Activated CD4-positive, alpha-beta T cell treated with anti-CD3 and anti-CD28 coated beads, Interleukin-2, amount 10 ng/mL, durations not matched to agents 24 days and 14 days (primary cell): ENCODE measurements around the gene MRPL24. TPM values are rescaled to one million over a fixed set of nuclear protein-coding genes. Genes with fewer than 3 reads are reported as not detected.
A peak's percentile ranks its signal among the peaks of the same experiment; 100 is the strongest.
"Not testable (repeated sequence)": the region's sequence is repeated elsewhere in the genome, so short reads cannot be mapped to it uniquely, and the experiment has no call there.

Experiments used
- DNase-seq: peaks from one replicate; pipeline ENCODE4 v3.0.0; 2022
- H3K27ac Mint-ChIP-seq: one replicate; pipeline ENCODE4 v1.8.0; 2022; ENCODE audit warnings: mild to moderate bottlenecking, mixed read lengths
- H3K27me3 Mint-ChIP-seq: one replicate; pipeline ENCODE4 v1.8.0; 2022; ENCODE audit warnings: mixed read lengths
- H3K36me3 Mint-ChIP-seq: one replicate; pipeline ENCODE4 v1.8.0; 2022; ENCODE audit warnings: low read depth, mild to moderate bottlenecking, mixed read lengths
- H3K4me1 Mint-ChIP-seq: one replicate; pipeline ENCODE4 v1.8.0; 2021; ENCODE audit warnings: mixed read lengths
- H3K4me3 Mint-ChIP-seq: one replicate; pipeline ENCODE4 v1.8.0; 2022; ENCODE audit warnings: mild to moderate bottlenecking, moderate library complexity, mixed read lengths
- H3K9me3 Mint-ChIP-seq: one replicate; pipeline ENCODE4 v1.8.0; 2021; ENCODE audit warnings: mixed read lengths
- intact Hi-C: fragments of 100-400 bp; cut with micrococcal nuclease; formaldehyde crosslinking; loops from one replicate; pipeline ENCODE4 v1.15.1; 2023
- total RNA-seq: library from RNA; stranded (reverse); gene quantifications from 2 replicates; pipeline ENCODE4 v1.2.3, GENCODE V29; 2022

MRPL24 gene
- total RNA-seq, 1 donor from 2014 or later = 134 TPM

DNA sequence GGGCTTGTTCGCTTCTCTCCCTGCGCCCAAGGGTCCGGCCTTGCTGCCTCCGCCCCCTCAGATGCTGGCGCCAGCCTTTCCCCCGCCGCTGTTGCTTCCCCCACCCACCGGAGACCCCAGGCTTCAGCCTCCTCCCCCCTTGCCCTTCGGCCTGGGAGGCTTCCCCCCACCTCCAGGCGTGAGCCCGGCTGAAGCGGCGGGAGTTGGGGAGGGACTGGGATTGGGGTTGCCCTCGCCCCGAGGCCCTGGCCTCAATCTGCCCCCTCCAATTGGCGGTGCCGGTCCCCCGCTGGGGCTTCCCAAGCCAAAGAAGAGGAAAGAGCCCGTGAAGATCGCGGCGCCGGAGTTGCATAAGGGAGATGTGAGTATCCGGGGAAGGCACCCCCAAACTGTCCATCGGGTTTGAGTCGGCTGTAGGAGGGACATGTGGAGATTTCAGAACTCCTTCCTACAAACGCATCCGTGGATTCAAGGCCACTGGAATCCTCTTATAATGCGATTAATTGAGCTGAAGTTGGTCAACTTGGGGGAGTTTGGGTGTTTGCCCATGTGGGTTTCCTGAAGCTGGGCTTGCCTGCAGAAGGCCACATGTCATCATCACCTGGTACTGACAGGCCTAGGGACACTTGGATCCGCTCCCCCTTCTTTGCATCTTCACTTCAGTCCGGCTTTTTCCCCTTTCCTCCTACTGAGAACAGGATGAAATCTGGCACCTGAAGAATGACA is 27.2 kb upstream of the MRPL24 start:
- Mint-ChIP-seq H3K4me1 (peaks cover 40% of the 10 kb centered on the region), H3K27ac (no peak overlapping the region), H3K27me3 (no peaks in the 10 kb centered on the region)

DNA sequence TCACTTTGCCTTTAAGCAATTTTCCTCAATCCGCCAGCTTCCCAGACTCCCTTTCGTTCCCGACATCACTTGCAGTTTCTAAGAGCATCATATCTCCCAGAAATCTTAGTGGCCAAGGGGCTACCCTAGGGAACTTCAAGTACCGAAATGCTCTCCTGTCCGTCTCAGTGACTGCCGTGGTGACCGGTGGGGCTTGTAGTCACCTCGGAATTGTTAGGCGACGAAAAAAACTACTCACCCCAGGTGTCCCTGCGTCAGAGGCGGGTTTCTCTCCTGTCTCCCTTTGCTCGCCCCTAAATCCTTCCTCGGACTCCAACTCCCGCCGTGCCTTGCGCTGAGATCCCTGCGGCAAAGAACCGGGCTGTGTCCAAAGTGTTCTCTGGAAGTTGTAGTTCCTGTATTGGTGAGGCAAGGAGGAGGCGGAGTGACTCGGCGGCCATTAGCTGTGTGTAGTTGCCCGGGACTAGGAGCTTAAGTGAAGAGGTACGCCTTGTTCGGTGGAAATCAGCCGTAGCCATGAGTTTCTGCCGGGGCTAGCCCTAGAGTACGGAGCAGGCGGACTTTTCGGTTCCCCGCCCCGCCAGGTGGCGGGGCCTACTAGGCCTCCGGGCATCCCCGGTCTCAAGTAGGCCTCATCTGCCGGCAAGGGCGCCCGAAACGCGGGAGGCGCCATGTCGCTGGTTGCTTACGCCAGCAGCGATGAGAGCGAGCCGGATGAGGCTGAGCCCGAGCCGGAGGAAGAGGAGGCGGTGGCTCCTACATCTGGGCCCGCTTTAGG is 26.4 kb upstream of the MRPL24 start, which contains the start of gene PRCC:
PRCC (plus strand) TSS at position 435 of the 778 bp plus-strand sequence; CDS start at position 672, 237 bp downstream.
- H3K4me3 Mint-ChIP-seq = no peak within 1 kb of the TSS
- H3K27ac Mint-ChIP-seq = peak within 1 kb of the TSS; percentile 79
- H3K9me3 Mint-ChIP-seq = no peaks in the 10 kb centered on the region
- intact Hi-C loops = loop anchor here (1.0 to 2.0 kb wide), 5 partner anchors 16 to 262 kb away; partner anchors contain the start of genes HDGF, ISG20L2, METTL25B and MRPL24
- no peaks in the 10 kb centered on the region for H3K27me3 Mint-ChIP-seq
- peaks cover 27% of the 10 kb centered on the region for H3K36me3 Mint-ChIP-seq
- peaks cover 33% of the 10 kb centered on the region for H3K4me1 Mint-ChIP-seq
- peak; percentile 99 for DNase-seq

More for the DNA sequence above, 27.2 kb upstream of the MRPL24 start:
- intact Hi-C loops = loop anchor here (1.0 to 2.0 kb wide), 5 partner anchors 17 to 263 kb away; partner anchors contain the start of genes HDGF, ISG20L2, METTL25B and MRPL24
- H3K9me3 Mint-ChIP-seq = no peaks in the 10 kb centered on the region
- H3K4me3 Mint-ChIP-seq = no peak overlapping the region
- peaks cover 33% of the 10 kb centered on the region for H3K36me3 Mint-ChIP-seq
- DNase-seq = peak; percentile 85

DNA sequence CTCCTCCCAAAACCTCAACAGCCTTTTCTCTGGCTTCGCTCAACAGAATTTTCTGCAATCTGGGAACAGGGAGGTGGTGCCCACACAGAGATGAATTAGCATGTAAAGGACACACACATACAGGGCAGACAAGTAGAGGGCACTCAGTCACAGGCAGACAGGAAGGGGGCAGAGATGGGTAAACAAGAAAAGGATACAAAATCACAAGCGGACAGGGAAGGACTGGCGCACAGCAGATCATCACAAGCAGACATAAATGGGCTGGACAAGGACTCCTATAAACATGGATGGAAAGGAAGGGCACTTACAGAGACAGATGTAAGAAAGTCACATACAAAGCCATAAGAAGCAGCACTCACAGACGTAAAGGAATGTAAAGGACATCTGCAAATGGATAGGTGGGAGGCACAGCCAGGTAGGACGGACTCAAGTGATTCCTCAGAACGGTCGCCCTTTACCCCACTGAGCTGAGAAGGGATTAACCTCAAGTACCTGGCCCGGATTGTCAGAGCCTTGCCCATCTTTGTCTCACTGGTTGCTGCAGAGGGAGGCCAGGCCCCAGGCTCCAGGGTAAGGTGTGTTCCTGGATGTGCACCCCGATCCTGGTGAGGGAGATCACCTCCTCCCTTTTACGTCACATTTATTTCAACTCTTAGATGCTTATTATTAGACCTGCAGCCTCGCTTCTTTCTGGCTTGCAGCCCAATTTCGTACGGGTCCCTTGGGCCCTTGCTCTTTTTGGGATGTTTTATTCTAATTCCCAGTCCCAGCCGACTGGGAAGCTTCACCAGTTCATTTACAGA is 25.6 kb upstream of the MRPL24 start:
- Mint-ChIP-seq H3K4me3 (no peak overlapping the region), H3K36me3 (peaks cover 25% of the 10 kb centered on the region), H3K27me3 (no peaks in the 10 kb centered on the region), H3K9me3 (no peaks in the 10 kb centered on the region), H3K27ac (peak overlapping the region; percentile 79), H3K4me1 (peaks cover 30% of the 10 kb centered on the region)
- DNase-seq = peak; percentile 67
- intact Hi-C loops = loop anchor here (1.0 to 2.0 kb wide), 5 partner anchors 15 to 261 kb away; partner anchors contain the start of genes HDGF, ISG20L2, METTL25B and MRPL24

DNA sequence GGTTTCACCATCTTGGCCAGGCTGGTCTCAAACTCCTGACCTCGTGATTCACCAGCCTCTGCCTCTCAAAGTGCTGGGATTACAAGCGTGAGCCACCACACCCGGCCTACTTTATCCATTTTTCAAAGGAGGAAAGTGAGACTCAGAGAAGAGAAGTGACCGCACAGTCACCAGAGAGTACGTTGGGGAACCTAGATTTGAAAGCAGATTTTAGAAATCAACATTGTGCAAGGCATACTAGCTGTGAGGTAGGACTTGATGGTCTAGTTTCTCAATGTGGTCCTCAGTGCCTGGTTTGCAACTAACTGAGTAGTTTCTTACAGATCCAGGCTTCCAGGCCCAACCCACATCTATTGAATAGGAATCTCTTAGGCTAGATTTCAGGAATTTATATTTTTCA is 24.8 kb upstream of the MRPL24 start:
- H3K9me3 Mint-ChIP-seq = no peaks in the 10 kb centered on the region
- intact Hi-C loops = loop anchor here (2.0 kb wide), 1 partner anchor 51 kb away; the partner anchor contains the start of gene SH2D2A
- H3K36me3 Mint-ChIP-seq = peaks cover 18% of the 10 kb centered on the region
- no peaks in the 10 kb centered on the region for H3K27me3 Mint-ChIP-seq
- H3K4me3 Mint-ChIP-seq = no peak overlapping the region
- DNase-seq = no peak
- H3K4me1 Mint-ChIP-seq = peaks cover 22% of the 10 kb centered on the region
- H3K27ac Mint-ChIP-seq = no peak overlapping the region

DNA sequence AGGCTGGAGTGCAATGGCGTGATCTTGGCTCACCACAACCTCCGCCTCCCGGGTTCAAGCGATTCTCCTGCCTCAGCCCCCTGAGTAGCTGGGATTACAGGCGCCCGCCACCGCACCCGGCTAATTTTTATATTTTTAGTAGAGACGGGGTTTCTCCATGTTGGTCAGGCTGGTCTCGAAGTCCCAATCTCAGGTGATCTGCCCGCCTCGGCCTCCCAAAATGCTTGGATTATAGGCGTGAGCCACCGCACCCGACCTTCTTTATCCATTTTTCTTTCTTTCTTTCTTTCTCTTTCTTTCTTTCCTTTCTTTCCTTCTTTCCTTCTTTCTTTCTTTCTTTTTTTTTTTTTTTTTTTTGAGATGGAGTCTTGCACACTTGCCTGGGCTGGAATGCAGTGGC is 24.2 kb upstream of the MRPL24 start:
- peaks cover 14% of the 10 kb centered on the region for H3K36me3 Mint-ChIP-seq
- H3K4me3 Mint-ChIP-seq, H3K27me3 Mint-ChIP-seq, H3K9me3 Mint-ChIP-seq, H3K27ac Mint-ChIP-seq, intact Hi-C loops, DNase-seq: not testable (repeated sequence)
- H3K4me1 Mint-ChIP-seq = peaks cover 21% of the 10 kb centered on the region

DNA sequence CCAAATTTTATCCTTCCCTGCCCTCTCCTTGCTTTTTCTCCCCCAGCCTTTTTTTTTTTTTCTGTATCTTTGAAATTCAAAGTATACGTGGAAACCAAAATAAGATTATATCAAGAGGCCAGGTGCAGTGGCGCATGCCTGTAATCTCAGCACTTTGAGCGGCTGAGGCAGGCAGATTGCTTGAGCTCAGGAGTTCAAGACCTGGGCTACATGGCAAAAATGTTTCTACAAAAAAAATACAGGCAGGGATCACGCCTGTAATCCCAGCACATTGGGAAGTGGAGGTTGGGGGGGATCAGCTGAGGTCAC is 19.9 kb upstream of the MRPL24 start:
- intact Hi-C loops = no loop called here
- H3K4me1 Mint-ChIP-seq = peaks cover 6% of the 10 kb centered on the region
- H3K4me3 Mint-ChIP-seq = no peak overlapping the region
- H3K27me3 Mint-ChIP-seq = no peaks in the 10 kb centered on the region
- no peak overlapping the region for H3K27ac Mint-ChIP-seq
- DNase-seq = no peak
- H3K36me3 Mint-ChIP-seq = peaks cover 2% of the 10 kb centered on the region
- no peaks in the 10 kb centered on the region for H3K9me3 Mint-ChIP-seq

DNA sequence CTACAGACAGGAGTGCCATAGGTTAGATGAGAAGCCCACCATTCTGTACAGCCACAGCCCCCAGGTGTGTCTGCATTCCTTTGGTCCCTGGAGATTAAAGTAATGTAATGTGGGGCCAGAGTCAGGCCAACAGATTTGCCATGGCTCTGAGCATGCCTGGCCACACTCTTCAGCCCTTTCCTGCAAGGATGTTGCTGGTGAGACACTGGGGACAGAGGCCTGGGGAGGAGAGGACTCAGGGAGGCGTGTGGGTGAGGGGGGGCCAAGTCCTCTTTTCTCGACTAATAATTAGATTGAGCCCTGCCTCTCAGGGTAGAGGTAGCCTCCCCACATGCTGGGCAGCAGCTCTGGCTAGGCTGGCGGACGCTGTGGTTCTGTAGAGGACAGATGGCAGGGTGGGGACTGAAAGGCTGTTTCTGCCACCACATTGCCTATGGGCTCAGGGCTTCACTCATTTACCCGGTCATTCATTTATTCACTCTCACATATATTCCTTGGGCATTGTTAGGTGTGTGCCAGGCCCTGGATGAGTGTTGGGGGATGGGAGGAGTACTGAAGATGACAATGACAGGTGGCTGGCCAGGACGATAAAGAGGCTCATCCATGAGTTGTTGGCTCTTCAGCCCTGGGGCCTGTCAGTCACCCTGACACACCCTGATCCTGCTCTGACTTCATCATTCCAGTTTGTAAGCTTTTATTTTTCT is 19.4 kb upstream of the MRPL24 start:
- Mint-ChIP-seq H3K27ac (no peak overlapping the region), H3K9me3 (no peaks in the 10 kb centered on the region), H3K4me1 (peaks cover 5% of the 10 kb centered on the region), H3K27me3 (no peaks in the 10 kb centered on the region), H3K4me3 (no peak overlapping the region), H3K36me3 (peaks cover 2% of the 10 kb centered on the region)
- intact Hi-C loops = no loop called here
- no peak for DNase-seq

DNA sequence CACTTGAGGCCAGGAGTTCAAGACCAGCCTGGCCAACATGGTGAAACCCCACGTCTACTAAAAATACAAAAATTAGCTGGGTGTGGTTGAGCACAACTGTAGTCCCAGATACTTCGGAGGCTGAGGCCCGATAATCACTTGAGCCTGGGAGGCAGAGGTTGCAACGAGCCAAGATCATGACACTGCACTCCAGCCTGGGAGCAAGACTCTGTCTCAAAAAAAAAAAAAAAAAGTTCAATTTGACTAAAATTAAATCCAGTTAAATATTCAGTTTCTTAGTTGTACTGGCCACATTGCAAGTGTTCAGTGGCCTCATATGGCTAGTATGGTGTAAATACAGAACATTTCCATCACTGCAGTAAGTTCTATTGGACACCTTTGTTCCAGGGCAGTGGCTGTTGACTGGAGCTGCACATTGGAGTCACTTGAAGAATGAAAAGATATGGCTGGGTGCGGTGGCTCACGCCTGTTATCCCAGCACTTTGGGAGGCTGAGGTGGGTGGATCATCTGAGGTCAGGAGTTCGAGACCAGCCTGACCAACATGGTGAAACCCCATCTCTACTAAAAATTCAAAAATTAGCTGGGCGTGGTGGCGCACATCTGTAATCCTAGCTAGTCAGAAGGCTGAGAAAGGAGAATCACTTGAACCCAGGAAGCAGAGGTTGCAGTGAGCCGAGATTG is 16.8 kb upstream of the MRPL24 start:
- H3K4me3 Mint-ChIP-seq, H3K9me3 Mint-ChIP-seq, H3K36me3 Mint-ChIP-seq, H3K27ac Mint-ChIP-seq, DNase-seq, H3K27me3 Mint-ChIP-seq: not testable (repeated sequence)
- peaks cover 13% of the 10 kb centered on the region for H3K4me1 Mint-ChIP-seq
- intact Hi-C loops = loop anchor here (10.0 kb wide), 1 partner anchor 563 kb away; the partner anchor contains the start of gene SLC25A44

DNA sequence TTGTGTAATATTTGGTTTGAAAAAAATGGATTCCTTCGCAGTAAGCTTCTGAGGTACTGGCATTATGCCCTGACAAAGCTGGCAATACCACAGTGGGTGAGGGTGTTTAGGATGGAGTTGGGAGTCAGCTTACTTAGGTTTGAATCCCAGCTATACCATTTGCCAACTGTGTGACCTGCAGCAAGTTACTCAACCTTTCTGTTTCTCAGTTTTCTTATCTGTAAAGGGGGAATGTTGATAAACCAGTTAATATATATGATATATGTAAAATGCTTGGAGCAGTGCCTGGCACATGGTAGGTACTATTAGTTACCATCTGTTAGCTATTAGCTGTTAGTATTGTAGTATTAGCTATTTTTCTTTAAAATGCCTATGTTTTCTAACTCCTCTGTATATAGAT is 15.5 kb upstream of the MRPL24 start:
- Mint-ChIP-seq H3K27me3 (no peaks in the 10 kb centered on the region), H3K9me3 (no peaks in the 10 kb centered on the region), H3K4me1 (peaks cover 15% of the 10 kb centered on the region), H3K27ac (no peak overlapping the region), H3K36me3 (peaks cover 7% of the 10 kb centered on the region), H3K4me3 (no peak overlapping the region)
- intact Hi-C loops = loop anchor here (10.0 kb wide), 1 partner anchor 562 kb away; the partner anchor contains the start of gene SLC25A44
- DNase-seq = no peak

DNA sequence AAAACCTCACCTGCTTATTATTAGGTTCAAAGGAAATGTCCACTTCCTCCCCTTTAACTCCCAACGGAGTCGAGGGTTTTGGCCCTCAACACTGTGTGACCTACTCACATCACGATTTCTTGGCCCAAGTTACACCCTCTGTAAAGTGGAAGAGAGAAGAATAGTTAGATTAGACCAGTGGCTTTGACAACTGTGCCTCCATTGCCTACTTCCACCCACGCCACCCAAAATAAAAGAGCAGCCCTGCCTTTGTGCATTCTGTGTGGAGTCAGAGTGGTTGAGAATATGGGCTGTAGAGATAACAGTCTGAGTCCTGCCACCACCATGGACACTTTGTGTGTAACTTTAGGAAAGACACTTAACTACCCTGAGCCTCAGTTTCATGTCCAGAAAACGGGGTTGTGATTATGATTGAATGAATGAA is 14.7 kb upstream of the MRPL24 start:
- Mint-ChIP-seq H3K36me3 (peaks cover 9% of the 10 kb centered on the region), H3K27ac (no peak overlapping the region), H3K4me1 (peaks cover 15% of the 10 kb centered on the region), H3K4me3 (no peak overlapping the region), H3K27me3 (no peaks in the 10 kb centered on the region), H3K9me3 (no peaks in the 10 kb centered on the region)
- intact Hi-C loops = loop anchor here (10.0 kb wide), 1 partner anchor 561 kb away; the partner anchor contains the start of gene SLC25A44
- no peak for DNase-seq

DNA sequence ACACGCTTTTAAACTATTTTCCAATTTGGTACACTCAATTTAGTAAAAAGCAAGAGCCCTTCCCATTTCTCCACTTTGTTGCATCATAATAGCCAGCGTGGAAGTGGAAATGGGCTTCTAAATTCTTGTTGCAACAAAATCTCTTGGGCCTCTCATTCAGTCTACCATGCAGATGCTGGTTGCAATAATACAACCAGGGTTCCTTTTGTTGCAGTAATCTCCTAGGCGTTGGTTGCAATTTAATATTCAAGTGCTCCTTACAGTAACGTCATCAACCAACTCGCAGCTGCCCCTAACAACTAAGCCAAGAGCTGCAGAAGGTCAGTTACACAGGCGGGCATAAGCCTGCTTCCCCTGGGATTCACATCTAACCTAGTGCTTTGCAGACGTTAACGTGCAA is 13.3 kb upstream of the MRPL24 start:
- Mint-ChIP-seq H3K27ac (no peak overlapping the region), H3K9me3 (no peaks in the 10 kb centered on the region)

DNA sequence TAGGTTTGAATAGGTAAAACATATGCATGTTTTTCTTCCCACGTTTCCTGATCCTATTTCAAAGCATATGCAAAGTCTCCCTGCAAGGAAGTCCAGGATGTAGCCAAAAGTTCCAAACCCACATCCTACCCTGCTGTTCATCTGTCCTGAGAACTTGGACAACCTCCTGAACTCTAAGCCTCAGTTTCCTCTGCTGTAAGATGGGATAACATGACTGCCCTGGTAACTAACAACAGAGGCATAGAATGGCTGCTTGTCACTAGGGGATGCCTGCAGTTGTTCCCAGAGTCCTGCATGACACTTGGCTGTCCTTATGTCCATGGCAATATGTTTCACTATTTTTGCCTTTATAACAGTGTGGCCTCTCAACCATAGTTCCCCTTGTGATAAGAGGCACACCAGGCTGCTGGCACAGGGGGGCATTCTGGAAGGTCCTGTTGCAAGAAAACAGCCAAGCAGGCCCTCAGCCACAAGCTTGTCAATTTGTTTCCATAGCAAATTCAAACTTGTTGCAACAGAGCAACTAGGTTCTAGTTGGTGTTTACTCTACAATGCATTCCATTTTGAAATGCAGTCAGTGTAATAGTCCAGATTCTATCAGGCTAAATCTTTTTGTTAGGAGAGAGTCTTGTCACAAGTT is 12.1 kb upstream of the MRPL24 start:
- H3K9me3 Mint-ChIP-seq = no peaks in the 10 kb centered on the region
- H3K4me3 Mint-ChIP-seq = peak overlapping the region; percentile 97
- H3K36me3 Mint-ChIP-seq = peaks cover 29% of the 10 kb centered on the region
- no peaks in the 10 kb centered on the region for H3K27me3 Mint-ChIP-seq
- peak overlapping the region; percentile 96 for H3K27ac Mint-ChIP-seq
- DNase-seq = no peak
- H3K4me1 Mint-ChIP-seq = peaks cover 27% of the 10 kb centered on the region
- intact Hi-C loops = loop anchor here (10.0 kb wide), 1 partner anchor 558 kb away; the partner anchor contains the start of gene SLC25A44

More for the DNA sequence above, 13.3 kb upstream of the MRPL24 start:
- Mint-ChIP-seq H3K4me3 (no peak overlapping the region), H3K4me1 (peaks cover 19% of the 10 kb centered on the region), H3K27me3 (no peaks in the 10 kb centered on the region), H3K36me3 (peaks cover 21% of the 10 kb centered on the region)
- intact Hi-C loops = loop anchor here (10.0 kb wide), 1 partner anchor 559 kb away; the partner anchor contains the start of gene SLC25A44
- no peak for DNase-seq
